H9 (cell line): ENCODE measurements around the gene NKAIN2. TPM values are rescaled to one million over a fixed set of nuclear protein-coding genes. Genes with fewer than 3 reads are reported as not detected.

Experiments used
- DNase-seq: peaks from one replicate; pipeline ENCODE4 v3.0.0-alpha.2; 2017
- H2AFZ ChIP-seq: one replicate; pipeline ENCODE4 v1.6.1; 2013; ENCODE audit warnings: mild to moderate bottlenecking, low read length, control low read depth, moderate library complexity
- H2AK5ac ChIP-seq: 2 replicates; pipeline ENCODE4 v1.6.1; 2013; ENCODE audit warnings: low read length, control low read depth, mixed read lengths; ENCODE audit not compliant: insufficient read length
- H2BK120ac ChIP-seq: one replicate; pipeline ENCODE4 v1.6.1; 2013; ENCODE audit warnings: low read depth, mild to moderate bottlenecking, low read length, control low read depth, inconsistent platforms; ENCODE audit not compliant: poor library complexity, severe bottlenecking
- H2BK12ac ChIP-seq: 2 replicates; pipeline ENCODE4 v1.6.1; 2013; ENCODE audit warnings: low read length, control low read depth, mixed read lengths, low read depth; ENCODE audit not compliant: insufficient read length
- H2BK15ac ChIP-seq: 2 replicates; pipeline ENCODE4 v1.6.1; 2013; ENCODE audit warnings: low read depth, low read length, control low read depth
- H2BK20ac ChIP-seq: one replicate; pipeline ENCODE4 v1.6.1; 2013; ENCODE audit warnings: low read depth, mild to moderate bottlenecking, low read length, control low read depth, inconsistent platforms; ENCODE audit not compliant: poor library complexity, severe bottlenecking
- H2BK5ac ChIP-seq: 2 replicates; pipeline ENCODE4 v1.6.1; 2013; ENCODE audit warnings: low read length, control low read depth, mixed read lengths; ENCODE audit not compliant: insufficient read length
- H3K14ac ChIP-seq: 2 replicates; pipeline ENCODE4 v1.6.1; 2013; ENCODE audit warnings: low read length, control low read depth; ENCODE audit not compliant: insufficient read depth
- H3K18ac ChIP-seq: 2 replicates; pipeline ENCODE4 v1.6.1; 2013; ENCODE audit warnings: low read depth, mild to moderate bottlenecking, mixed read lengths, low read length, control low read depth; ENCODE audit not compliant: insufficient read length
- H3K23ac ChIP-seq: 2 replicates; pipeline ENCODE4 v1.6.1; 2013; ENCODE audit warnings: low read length, control low read depth, mixed read lengths, low read depth; ENCODE audit not compliant: insufficient read length
- H3K23me2 ChIP-seq: 2 replicates; pipeline ENCODE4 v1.6.1; 2013; ENCODE audit warnings: low read depth, mild to moderate bottlenecking, mixed read lengths, low read length, control low read depth; ENCODE audit not compliant: insufficient read length, poor library complexity, severe bottlenecking
- H3K27ac ChIP-seq: 2 replicates; pipeline ENCODE4 v1.5.1; 2013; ENCODE audit warnings: low read length, control low read depth, mixed read lengths, low read depth; ENCODE audit not compliant: insufficient read length
- H3K27me3 ChIP-seq: 2 replicates; pipeline ENCODE4 v1.6.1; 2013; ENCODE audit warnings: low read length, control low read depth, inconsistent platforms; ENCODE audit not compliant: insufficient read depth
- H3K4ac ChIP-seq: 2 replicates; pipeline ENCODE4 v1.6.1; 2013; ENCODE audit warnings: low read depth, mild to moderate bottlenecking, control low read depth, inconsistent platforms, low read length, moderate library complexity
- H3K4me1 ChIP-seq: 2 replicates; pipeline ENCODE4 v1.6.1; 2013; ENCODE audit warnings: low read length, control low read depth, inconsistent platforms; ENCODE audit not compliant: insufficient read depth
- H3K4me2 ChIP-seq: 2 replicates; pipeline ENCODE4 v1.6.1; 2013; ENCODE audit warnings: low read length, control low read depth, mixed read lengths; ENCODE audit not compliant: insufficient read length, insufficient read depth
- H3K56ac ChIP-seq: 2 replicates; pipeline ENCODE4 v1.6.1; 2013; ENCODE audit warnings: low read depth, mild to moderate bottlenecking, mixed read lengths, low read length, control low read depth; ENCODE audit not compliant: insufficient read length
- H3K79me1 ChIP-seq: 2 replicates; pipeline ENCODE4 v1.6.1; 2013; ENCODE audit warnings: low read depth, mild to moderate bottlenecking, moderate library complexity, low read length, control low read depth, inconsistent platforms; ENCODE audit not compliant: insufficient read depth, poor library complexity, severe bottlenecking
- H3K79me2 ChIP-seq: 2 replicates; pipeline ENCODE4 v1.6.1; 2013; ENCODE audit warnings: low read length, control low read depth, inconsistent platforms; ENCODE audit not compliant: insufficient read depth
- H3K9ac ChIP-seq: 2 replicates; pipeline ENCODE4 v1.6.1; 2013; ENCODE audit warnings: low read length, control low read depth, mixed read lengths; ENCODE audit not compliant: insufficient read length; ENCODE audit errors: extremely low read depth
- H3K9me3 ChIP-seq: one replicate; pipeline ENCODE4 v1.6.1; 2013; ENCODE audit warnings: low read depth, low read length, inconsistent platforms; ENCODE audit not compliant: control insufficient read depth
- H3T11ph ChIP-seq: one replicate; pipeline ENCODE4 v1.6.1; 2013; ENCODE audit warnings: mild to moderate bottlenecking, low read length, control low read depth, inconsistent platforms
- H4K20me1 ChIP-seq: one replicate; pipeline ENCODE4 v1.6.1; 2013; ENCODE audit not compliant: control insufficient read depth, insufficient read length, insufficient read depth
- H4K5ac ChIP-seq: 2 replicates; pipeline ENCODE4 v1.6.1; 2013; ENCODE audit warnings: low read depth, mild to moderate bottlenecking, mixed read lengths, low read length, control low read depth; ENCODE audit not compliant: insufficient read length
- H4K8ac ChIP-seq: replicated peaks from 2 replicates; pipeline ENCODE4 v1.6.1; 2013; ENCODE audit warnings: low read length, control low read depth, mixed read lengths, low read depth; ENCODE audit not compliant: insufficient read length
- H4K91ac ChIP-seq: 2 replicates; pipeline ENCODE4 v1.6.1; 2013; ENCODE audit warnings: low read depth, mild to moderate bottlenecking, moderate library complexity, mixed read lengths, low read length, control low read depth; ENCODE audit not compliant: insufficient read length
- H3K27ac Mint-ChIP-seq, 3 experiments: 2 replicates in 2 of 3; 3 replicates in 1 of 3; pipeline ENCODE4 v1.8.0; 2020 to 2021; ENCODE audit warnings: mixed read lengths in 3 of 3, mild to moderate bottlenecking in 1 of 3, moderate library complexity in 1 of 3
- H3K27me3 Mint-ChIP-seq: 2 replicates; pipeline ENCODE4 v1.8.0; 2021; ENCODE audit warnings: low read depth, mild to moderate bottlenecking, moderate library complexity, mixed read lengths
- H3K36me3 Mint-ChIP-seq, 3 experiments: 2 replicates in 2 of 3; 3 replicates in 1 of 3; pipeline ENCODE4 v1.8.0; 2020 to 2021; ENCODE audit warnings: low read depth in 3 of 3, mixed read lengths in 3 of 3; ENCODE audit not compliant: insufficient read depth in 1 of 3
- H3K4me1 Mint-ChIP-seq, 2 experiments: 2 replicates each; pipeline ENCODE4 v1.8.0; 2020; ENCODE audit warnings: mixed read lengths in 2 of 2
- H3K4me3 Mint-ChIP-seq, 2 experiments: 2 replicates in 1 of 2; 3 replicates in 1 of 2; pipeline ENCODE4 v1.8.0; 2020 to 2021; ENCODE audit warnings: mild to moderate bottlenecking in 2 of 2, mixed read lengths in 2 of 2, moderate library complexity in 1 of 2
- H3K9me3 Mint-ChIP-seq, 2 experiments: 2 replicates in 1 of 2; 3 replicates in 1 of 2; pipeline ENCODE4 v1.8.0; 2020; ENCODE audit warnings: mild to moderate bottlenecking in 2 of 2, mixed read lengths in 2 of 2, moderate library complexity in 1 of 2
- total RNA-seq: library from RNA; stranded (reverse); gene quantifications from 2 replicates; pipeline ENCODE4 v1.2.1, GENCODE V29; 2021
- TF ChIP-seq, protein P1 (sequence below): fragments of 200-600 bp; sonication (generic); conservative IDR thresholded peaks from 3 replicates; pipeline ENCODE4 v1.8.0; 2021; ENCODE audit warnings: antibody characterized with exemption, mild to moderate bottlenecking

Gene NKAIN2
- total RNA-seq, 1 experiment from 2014 or later: 0.17 TPM

DNA sequence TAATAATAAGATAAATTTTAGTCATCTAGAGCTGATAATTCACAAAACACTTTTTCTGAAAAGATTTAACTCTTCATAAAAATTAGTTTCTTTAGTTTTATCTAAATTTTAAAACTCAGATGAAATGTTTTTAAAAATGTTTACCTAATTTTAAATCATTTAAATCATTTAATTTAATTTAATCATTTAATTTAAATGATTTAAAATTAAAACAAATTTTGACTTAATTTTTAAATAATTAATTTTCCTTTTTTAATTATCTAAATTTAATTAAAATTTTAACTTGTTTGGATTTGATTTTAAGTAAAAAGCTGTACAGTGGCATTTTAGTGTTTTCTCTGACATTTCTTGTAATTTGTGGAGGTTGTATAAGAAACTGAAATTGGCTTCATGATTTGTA lies 1026.8 kb downstream of the NKAIN2 start:
- Histone ChIP-seq H3K9ac (no peak overlapping the region), H3K4me1 (no peaks in the 10 kb centered on the region), H3K4me2 (no peak overlapping the region), H3K23me2 (no peaks in the 10 kb centered on the region), H3K18ac (no peak overlapping the region), H3T11ph (no peak overlapping the region), H3K27me3 (no peaks in the 10 kb centered on the region), H4K91ac (no peak overlapping the region), H2AK5ac (no peak overlapping the region), H2BK12ac (no peak overlapping the region), H2BK15ac (no peak overlapping the region), H3K56ac (no peak overlapping the region), H2BK5ac (no peak overlapping the region), H3K4ac (no peak overlapping the region), H2BK120ac (no peak overlapping the region), H3K14ac (no peak overlapping the region), H2BK20ac (no peak overlapping the region), H3K79me1 (no peaks in the 10 kb centered on the region), H3K27ac (no peak overlapping the region), H2AFZ (no peak overlapping the region), H4K20me1 (no peaks in the 10 kb centered on the region), H4K5ac (no peak overlapping the region), H3K9me3 (no peaks in the 10 kb centered on the region), H4K8ac (no peak overlapping the region), H3K23ac (no peak overlapping the region), H3K79me2 (no peaks in the 10 kb centered on the region)
- Mint-ChIP-seq H3K4me3 (no peak overlapping the region), H3K36me3 (no peaks in the 10 kb centered on the region), H3K27ac (no peak overlapping the region), H3K9me3 (no peaks in the 10 kb centered on the region), H3K27me3 (no peaks in the 10 kb centered on the region; the same call in 1 of the 2 replicates), H3K4me1 (no peaks in the 10 kb centered on the region)
- TF ChIP-seq, protein P1, sequence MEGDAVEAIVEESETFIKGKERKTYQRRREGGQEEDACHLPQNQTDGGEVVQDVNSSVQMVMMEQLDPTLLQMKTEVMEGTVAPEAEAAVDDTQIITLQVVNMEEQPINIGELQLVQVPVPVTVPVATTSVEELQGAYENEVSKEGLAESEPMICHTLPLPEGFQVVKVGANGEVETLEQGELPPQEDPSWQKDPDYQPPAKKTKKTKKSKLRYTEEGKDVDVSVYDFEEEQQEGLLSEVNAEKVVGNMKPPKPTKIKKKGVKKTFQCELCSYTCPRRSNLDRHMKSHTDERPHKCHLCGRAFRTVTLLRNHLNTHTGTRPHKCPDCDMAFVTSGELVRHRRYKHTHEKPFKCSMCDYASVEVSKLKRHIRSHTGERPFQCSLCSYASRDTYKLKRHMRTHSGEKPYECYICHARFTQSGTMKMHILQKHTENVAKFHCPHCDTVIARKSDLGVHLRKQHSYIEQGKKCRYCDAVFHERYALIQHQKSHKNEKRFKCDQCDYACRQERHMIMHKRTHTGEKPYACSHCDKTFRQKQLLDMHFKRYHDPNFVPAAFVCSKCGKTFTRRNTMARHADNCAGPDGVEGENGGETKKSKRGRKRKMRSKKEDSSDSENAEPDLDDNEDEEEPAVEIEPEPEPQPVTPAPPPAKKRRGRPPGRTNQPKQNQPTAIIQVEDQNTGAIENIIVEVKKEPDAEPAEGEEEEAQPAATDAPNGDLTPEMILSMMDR: no peak
- no peak for DNase-seq
